Activated effector memory CD4-positive, alpha-beta T cell treated with Interleukin-2 at 50 U/mL for 16 hours (primary cell): ENCODE data around the gene BTK.
"Not testable (repeated sequence)": the region's sequence is repeated elsewhere in the genome, so short reads cannot be mapped to it uniquely, and the experiment has no call there.

Experiments
- DNase-seq: peaks from one replicate; pipeline ENCODE4 v3.0.0-alpha.2; 2020

The BTK gene

DNA sequence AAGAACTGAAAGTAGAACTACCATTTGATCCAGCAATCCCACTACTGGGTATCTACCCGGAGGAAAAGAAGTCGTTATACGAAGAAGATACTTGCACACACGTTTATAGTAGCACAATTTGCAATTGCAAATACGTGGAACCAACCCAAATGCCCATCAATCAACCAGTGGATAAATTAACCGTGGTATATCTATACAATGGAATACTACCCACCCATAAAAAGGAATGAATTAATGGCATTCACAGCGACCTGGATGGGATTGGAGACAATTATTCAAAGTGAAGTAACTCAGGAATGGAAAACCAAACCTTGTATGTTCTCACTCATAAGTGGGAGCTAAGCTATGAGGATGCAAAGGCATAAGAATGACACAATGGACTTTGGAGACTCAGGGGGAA lies 51.7 kb downstream of the BTK start:
- DNase-seq, result not testable (repeated sequence)

DNA sequence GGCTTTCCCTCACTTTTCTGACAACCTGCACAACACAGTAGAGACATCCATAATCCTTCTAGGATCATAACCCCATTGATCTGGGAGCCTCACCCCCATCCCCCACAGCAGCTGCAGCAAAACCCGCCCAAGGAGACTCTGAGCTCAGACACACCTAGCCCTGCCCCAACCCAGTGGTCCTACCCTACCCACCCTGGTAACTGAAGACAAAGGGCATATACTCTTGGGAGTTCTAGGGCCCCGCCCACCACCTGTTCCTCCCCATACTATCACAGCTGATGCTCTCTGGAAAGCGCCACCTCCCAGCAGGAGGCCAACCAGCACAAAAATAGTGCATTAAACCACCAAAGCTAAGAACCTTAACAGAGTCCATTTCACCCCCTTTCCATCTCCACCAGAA lies 59.4 kb downstream of the BTK start:
- DNase-seq, result not testable (repeated sequence)

DNA sequence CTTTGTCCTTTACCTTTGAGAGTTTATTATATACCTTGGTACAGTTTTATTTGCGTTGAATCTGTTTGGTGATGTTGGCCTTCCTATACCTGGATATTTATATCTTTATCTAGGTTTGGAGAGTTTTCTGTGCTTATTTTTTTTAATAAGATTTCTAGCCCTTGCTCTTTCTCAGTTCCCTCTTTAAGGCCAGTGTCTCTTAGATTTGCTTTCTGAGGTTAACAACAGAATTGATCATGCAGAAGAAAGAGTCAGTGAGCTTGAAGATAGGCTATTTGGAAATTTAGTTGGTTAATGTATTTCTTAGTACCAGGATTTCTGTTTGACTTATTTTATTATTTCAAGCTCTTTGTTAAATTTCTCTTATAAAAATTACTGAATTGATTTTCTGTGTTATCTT lies 82.2 kb downstream of the BTK start:
- no peak for DNase-seq
